Body of pancreas (tissue), 4 donors: Measurements from ENCODE around the gene SMIM41.

Experiments
- CTCF ChIP-seq, 7 experiments: fragments of 450-650 bp in 4 of 7; fragments of 200-600 bp in 3 of 7; sonication (generic) in 3 of 7; IDR thresholded peaks; one replicate each; pipeline ENCODE4 v1.5.1; 2016 to 2019; ENCODE audit warnings: antibody characterized with exemption in 7 of 7
- POLR2A ChIP-seq, 3 donors: fragments of 450-650 bp; IDR thresholded peaks; one replicate each; pipeline ENCODE4 v1.6.1; 2016; ENCODE audit warnings: antibody characterized with exemption in 3 of 3, mild to moderate bottlenecking in 2 of 3

GRCh38 chr12:52089491-52089890 lies 10.0 kb downstream of the SMIM41 start:
- no peak for TF ChIP-seq CTCF (IDR thresholded peaks at IDR 0.05)
- TF ChIP-seq POLR2A (IDR thresholded peaks at IDR 0.05), result no peak
